LoVo (cell line): ENCODE data around the gene USP7.
"Not testable (repeated sequence)": the region's sequence is repeated elsewhere in the genome, so short reads cannot be mapped to it uniquely, and the experiment has no call there.

Experiments
- DNase-seq: peaks from one replicate; pipeline ENCODE4 v3.0.0-alpha.2; 2016; ENCODE audit warnings: low spot score

USP7 gene

DNA sequence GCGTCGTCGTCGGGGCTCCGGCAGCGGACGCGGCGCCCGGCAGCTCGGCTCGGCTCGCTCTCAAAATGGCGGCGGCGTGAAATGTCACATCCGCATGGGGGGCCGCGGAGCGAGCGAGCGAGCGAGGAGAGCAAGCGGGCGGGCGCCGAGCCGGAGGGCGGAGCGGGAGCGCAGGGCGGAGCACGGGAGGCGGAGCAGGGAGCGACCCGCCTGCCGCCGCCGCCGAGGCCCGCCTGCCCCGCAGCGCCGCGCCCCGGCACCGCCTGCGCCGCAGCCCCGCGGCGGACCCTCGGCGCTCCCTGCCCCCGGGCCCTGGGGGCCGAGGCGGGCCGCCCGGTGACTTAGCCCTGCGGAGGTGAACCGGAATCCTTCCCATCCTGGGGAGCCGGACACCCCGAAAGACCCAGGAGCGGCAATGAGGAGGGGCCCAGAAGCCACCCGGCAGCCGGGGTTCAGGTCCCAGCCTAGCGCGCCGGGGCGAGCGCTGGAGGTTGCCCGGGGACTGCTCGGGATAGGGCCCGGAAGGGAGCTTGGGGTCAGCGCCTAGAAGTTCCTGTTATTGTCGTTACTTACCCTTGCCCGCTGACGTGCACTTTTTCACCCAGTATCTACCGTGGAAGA lies at the start of gene USP7:
TSS of gene USP7 (minus strand) at position 86 of the 621 bp plus-strand sequence. CDS start 621 bp downstream, outside the sequence.
- DNase-seq, result peak; percentile 91

DNA sequence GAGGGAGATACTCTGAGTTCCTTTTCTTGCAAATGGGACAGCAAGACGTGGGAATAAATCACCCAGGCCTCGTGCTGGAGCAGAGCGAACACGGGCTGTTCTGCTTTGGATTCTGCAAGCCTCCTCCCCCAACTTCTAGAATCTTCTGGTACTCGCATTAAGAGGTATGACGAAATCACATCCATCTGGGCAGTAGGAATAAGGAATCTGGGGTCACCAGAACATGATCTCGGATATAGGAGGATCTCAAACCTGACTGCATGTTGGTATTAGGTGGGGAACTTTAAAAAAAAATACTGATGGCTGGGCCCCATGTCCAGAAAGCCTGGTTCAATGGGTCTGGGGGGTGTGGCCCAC lies 49.8 kb upstream of the USP7 start:
- no peak for DNase-seq

DNA sequence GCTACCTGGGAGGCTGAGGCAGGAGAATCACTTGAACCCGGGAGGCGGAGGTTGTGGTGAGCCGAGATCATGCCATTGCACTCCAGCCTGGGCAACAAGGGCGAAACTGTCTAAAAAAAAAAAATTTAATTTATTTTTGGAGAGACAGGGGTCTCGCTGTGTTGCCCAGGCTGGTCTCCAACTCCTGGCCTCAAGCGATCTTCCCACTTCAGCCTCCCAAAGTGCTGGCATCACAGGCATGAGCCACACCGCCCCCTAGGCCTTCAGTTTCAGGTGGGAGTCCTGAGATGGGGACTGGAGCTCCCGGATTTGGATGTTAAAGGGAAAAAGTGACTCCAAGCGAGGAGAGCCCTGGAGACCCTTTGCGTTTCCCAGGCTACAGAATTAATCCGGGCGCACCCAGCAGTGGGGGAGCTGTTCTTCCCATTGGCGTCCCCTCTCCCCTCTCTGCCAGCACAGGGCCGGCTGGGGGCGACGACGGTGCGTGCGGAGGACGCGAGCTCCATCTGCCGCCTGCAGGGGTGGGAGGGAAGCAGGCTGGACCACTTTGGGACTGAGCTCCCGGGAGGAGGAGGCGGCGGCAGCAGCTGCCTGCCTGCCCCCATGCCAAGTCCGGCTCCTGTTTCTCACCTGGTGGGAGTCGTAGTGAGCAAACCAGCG lies 49.3 kb upstream of the USP7 start:
- no peak for DNase-seq

DNA sequence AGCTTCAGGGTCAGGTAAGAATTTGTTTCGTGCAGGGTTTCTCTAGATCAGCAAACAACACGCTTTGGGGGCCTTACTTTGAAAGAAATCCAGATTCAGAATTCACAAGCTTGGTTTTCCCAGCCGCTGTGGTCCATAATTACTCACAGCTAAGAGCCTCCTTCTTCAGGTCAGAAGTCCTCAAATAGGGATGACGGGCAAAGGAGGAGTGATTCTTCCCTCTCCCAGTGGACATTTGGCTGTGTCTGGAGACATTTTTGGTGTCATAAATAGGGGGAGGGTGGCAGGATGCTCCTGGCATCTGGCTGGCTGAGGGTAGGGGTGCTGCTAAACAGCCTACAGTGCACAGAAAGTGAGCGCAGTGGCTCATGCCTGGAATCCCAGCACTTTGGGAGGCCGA lies 48.6 kb upstream of the USP7 start:
- DNase-seq, result no peak

DNA sequence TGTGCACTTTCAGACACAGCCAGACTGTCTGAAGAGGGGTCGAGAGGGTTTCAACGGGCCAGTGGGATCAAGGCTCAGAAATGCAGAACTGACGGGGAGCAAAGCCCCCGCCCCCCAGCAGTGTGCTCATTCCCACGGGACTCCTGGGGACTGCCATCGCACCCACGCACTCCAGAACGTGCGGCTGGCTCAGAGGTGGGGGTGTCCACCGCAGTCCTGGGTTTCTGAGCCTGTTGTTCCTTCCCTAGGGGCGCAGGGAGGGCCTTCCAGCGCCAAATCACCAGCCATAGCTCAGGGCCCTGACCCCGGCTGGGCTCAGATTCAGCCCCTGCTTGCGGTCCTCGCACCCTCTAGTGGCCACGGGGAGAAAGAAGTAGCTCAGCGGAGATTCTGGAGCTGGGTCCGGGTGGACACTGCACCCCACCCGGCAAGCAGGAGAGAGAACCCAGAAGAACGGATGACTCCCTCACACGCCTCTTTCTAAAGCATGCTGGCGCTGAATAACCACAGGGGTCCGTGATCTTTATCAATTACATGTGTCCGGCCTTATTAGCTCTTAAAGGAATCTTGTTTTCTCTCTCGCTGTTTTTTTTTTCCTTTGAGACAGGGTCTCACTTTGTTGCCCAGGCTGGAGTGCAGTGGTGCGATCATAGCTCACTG lies 45.0 kb upstream of the USP7 start:
- DNase-seq, result peak; percentile 67

DNA sequence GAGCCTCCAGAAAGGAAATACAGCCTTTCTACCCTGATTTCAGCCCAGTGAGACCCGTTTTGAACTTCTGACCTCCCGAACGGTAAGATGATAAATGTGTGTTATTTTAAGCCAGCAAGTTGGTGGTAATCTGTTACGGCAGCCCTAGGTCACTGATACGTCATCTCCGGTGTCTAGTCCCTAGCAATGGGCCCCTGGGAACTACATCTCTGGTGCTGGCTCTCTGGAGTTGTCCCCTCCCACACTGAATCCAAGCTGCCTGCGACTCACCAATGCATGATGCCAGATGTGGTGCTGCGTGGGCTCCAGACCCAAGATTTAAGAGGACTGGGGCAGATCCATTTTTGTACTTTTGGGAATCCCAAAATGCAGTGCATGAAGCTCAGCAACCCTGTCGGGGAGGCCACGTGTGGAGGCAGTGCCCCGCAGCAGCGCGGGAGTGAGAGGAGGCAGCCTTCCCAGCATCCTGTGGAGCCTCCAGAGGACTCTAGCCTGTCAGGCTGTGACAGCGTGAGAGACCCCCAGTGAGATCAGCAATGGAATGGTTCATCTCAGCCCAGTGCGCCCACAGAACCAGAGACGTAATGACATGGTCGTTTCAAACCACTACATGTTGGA lies 43.6 kb upstream of the USP7 start:
- DNase-seq, result no peak

DNA sequence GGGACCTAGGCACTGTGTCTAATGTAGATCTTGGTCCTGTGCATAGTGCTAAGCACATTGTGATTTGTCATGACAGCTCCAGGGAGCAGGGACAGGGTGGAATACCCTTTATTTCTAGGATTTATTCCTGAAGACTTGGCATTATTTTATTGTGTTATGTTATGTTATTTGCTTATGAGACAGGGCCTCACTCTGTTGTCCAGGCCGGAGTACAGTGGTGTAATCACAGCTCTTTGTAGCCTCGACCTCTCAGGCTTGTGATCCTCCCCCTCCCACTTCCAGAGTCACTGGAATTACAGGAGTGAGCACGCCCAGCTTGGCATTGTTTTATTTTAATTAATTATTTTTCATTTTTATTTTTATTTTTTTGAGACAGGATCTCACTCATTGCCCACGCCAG lies 40.5 kb upstream of the USP7 start:
- no peak for DNase-seq

DNA sequence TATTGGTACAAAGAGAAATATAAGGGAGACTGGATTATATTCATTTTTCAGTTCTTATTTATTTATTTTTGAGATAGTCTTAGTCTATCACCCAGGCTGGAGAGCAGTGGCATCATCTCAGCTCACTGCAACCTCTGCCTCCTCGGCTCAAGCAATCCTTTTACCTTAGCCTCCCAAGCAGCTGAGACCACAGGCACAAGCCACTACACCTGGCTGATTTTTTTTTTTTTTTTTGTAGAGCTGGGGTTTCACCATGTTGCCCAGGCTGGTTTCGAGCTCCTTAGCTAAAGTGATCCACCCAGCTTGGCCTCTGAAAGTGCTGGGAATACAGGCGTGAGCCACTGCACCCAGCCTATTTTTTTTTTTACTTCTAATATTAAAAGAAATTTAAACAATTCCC lies 40.1 kb upstream of the USP7 start:
- DNase-seq, result no peak

DNA sequence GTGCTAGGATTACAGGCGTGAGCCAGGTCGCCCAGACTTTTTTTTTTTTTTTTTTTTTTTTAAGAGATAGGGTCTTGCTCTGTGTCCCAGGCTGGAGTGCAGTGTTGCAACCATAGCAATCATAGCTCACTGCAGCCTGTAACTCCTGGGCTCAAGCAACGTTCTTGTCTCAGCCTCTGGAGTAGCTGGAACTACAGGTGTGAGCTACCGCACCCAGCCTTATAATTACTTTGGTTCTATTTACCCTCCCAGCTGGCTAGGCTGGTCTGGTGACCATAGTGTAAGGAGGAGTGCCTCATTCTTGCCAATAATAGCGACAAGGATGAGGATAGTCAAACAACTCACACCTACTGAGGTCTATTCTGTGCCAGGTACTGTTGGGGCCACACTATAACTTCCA lies 39.6 kb upstream of the USP7 start:
- peak; percentile 44 for DNase-seq

DNA sequence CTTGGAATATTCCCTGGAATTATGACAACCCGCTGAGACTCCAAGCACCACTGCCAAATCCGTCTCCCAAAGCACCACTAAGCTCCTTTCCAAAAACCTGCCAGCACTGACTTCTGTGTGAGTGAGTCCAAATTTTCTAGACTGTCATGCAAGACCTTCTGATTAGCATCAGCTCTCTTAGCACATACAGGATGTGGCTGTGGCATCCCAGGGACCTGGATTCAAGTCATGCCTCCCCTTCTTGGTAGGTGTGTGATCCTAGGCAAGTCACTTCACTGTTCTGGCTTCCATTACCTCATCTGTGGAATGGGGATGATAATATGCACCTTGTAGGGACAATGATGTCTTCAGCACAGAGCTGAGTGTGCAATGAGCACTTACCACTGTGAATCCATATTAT lies 38.3 kb upstream of the USP7 start:
- no peak for DNase-seq

DNA sequence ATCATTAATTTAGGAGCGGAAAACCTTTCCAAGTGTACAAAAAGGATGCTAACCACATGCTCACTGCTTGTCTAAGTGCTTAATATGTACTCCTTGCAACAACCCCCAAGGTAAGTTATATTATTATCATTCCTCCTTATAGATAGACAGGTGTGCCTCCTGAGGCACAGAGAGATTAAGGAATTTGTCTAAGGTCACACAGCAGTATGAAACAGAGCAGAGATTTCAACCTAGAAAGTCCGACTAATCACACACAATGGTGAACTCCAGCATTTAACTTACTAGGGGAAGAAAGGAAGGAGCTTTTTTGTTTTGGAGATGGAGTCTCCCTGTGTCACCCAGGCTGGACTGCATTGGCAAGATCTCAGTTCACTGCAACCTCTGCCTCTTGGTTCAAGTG lies 37.0 kb upstream of the USP7 start:
- DNase-seq, result no peak

DNA sequence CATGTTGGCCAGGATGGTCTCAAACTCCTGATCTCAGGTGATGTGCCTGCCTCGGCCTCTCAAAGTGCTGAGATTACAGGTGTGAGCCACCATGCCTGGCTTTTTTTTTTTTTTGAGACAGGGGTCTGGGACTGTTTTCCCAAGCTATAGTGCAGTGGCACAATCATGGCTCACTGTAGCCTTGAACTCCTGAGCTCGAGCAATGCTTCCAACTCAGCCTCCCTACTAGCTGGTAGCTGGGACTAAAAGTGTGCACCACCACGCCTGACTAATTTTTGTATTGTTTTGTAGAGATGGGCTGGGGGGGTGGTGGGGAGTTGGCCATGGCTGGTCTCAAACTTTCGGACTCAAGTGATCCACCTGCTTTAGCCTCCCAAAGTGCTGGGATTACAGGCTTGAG lies 36.1 kb upstream of the USP7 start:
- no peak for DNase-seq

DNA sequence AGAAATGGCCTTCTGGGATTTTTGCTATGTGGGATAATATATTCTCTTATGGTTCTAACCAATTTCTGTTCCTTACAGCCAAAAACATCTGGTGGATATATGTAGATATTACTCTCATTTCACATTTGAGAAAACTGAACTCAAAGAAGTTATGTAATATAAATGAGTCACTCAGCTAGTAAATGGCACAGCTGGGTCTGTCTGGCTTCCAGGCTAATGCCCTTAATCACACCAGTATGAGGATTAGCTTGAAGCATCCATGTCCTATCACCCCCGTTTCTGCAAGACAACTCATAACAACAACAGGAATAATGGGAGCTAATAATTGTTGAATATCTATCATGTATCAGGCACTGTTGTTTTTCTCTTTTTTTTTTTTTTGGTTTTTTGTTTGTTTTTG lies 34.4 kb upstream of the USP7 start:
- no peak for DNase-seq

DNA sequence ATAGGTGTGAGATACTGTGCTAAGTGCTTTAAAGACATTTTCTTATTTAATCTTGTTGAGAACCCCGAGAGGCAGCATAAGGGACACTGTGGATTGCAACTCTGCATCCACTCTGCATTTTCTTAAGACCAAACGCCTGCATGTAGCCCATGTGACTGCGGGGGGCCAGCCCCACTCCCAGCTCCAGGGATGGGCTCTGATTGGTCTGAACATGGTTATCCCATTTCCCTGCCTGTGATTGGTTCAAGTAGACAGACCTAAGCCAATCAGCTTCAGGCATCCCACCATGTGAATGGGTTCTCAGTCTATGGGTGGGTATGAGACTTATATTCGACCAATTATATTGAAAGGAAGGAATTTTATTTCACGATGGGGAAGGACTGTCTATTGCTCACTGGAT lies 33.2 kb upstream of the USP7 start:
- DNase-seq, result no peak

DNA sequence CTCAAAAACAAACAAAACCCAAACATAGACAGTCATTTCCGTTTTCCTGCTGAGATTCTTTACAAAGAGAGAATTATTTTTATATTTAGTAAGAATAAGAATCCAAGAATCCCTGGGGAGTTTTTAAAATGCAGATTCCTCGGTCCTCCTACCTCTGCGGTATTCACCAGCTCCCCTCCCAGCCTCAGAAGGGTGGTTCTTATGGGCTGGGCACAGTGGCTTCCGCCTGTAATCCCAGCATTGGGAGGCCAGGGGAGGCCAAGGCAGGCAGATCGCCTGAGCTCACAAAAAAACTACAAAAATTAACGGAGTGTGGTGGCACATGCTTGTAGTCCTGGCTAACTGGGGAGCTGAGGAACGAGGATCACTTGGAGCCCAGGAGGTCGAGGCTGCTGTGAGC lies 26.7 kb upstream of the USP7 start:
- DNase-seq, result no peak

DNA sequence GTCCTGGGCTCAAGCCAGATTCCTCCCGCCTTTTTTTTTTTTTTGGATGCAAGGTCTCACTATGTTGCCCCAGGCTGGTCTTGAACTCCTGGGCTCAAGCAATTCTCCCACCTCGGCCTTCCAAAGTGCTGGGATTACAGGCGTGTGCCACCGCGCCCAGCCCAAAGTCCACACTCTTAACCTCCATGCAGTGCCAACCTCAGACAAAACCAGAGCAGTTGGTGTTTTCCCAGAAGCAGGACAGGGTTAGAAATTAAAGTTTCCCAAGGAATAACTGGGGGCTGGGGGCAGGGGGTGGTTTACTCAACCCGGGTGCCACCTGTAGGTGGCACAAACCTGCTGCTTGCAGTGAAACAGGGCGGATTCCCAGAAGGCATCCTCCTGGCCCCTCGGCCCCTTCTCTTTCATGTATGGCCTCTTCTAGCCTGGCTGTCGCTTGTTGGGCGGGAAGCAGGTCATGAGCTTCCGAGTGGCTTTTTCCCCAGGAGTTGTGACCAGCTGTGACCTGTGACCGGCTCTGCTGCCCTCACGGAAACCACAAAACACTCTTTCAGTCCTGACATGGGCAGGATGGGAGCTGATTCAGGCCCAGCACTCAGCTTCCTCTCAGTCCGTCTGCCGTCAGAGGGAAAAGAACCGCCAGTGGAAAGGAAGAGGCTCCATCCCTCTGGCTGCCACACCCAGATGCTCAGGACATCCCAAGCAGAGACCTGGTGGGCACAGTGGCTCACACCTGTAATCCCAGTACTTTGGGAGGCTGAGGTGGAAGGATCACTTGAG lies 25.6 kb upstream of the USP7 start:
- DNase-seq, result no peak

DNA sequence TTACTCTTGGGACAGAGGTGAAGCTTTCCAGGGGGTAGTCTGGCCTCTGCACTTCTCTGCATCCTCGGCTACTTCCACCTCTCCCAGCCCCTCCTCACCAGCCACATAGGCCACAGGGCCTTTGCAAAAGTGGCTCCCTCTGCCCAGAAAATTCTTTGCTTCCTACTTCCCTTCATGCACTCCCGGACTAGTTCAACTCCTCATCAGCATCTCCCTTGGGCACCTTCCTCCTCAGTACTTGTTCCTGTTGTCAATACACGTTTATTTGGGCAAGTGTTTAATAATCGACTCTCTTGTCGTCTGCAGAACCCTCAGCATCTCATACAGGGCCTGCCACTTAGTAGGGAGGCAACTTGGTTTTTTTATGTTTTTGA lies 23.1 kb upstream of the USP7 start:
- DNase-seq, result no peak

DNA sequence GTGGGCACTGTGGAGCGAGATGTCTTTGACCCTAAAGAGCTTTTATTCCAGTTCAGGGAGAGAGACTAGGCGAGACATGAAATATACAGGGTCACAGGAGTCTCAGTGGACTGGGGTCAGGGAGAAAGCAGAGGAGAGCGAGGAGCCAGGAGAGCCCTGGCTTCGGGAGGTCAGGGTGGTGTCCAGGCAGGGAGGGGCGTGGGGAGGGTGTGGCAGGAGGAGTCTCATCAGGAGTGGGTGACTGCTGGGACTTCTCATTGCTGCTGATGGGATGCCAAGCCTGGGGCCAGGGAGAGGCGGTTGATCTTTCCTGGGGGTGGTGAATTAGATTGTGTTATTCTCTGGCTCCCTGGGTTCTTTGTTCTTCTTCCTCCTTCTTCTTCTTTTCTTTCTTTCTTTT lies 22.4 kb upstream of the USP7 start:
- no peak for DNase-seq

DNA sequence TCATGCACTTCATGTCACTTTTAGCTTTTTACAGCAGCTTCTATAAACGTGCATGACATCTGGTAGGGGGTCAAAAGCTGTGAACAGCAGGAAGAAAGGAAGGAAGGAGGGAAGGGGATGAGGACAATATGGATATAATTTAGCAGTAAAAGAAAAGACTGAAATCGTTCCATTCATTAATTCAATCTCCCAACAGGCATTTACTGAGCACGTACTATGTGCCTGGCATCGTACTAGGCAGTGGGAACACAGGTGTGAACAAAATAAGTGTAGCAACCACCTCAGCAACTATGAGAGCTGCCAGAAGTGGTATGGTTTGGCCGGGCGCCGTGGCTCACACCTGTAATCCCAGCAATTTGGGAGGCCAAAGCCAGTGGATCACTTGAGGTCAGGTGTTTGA lies 19.1 kb upstream of the USP7 start:
- DNase-seq, result no peak

DNA sequence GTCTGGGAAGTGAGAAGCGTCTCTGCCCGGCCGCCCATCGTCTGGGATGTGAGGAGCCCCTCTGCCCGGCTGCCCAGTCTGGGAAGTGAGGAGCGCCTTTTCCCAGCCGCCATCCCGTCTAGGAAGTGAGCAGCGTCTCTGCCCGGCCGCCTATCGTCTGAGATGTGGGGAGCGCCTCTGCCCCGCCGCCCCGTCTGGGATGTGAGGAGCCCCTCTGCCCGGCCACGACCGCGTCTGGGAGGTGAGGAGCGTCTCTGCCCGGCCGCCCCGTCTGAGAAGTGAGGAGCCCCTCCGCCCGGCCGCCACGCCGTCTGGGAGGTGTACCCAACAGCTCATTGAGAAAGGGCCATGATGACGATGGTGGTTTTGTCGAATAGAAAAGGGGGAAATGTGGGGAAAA lies 18.2 kb upstream of the USP7 start:
- DNase-seq, result not testable (repeated sequence)

DNA sequence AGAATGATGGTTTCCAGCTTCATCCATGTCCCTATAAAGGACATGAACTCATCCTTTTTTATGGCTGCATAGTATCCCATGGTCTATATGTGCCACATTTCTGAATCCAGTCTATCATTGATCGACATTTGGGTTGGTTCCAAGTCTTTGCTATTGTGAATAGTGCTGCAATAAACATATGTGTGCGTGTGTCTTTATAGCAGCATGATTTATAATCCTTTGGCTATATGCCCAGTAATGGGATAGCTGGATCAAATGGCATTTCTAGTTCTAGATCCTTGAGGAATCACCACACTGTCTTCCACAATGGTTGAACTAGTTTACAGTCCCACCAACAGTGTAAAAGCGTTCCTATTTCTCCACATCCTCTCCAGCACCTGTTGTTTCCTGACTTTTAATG lies 12.5 kb upstream of the USP7 start:
- not testable (repeated sequence) for DNase-seq

DNA sequence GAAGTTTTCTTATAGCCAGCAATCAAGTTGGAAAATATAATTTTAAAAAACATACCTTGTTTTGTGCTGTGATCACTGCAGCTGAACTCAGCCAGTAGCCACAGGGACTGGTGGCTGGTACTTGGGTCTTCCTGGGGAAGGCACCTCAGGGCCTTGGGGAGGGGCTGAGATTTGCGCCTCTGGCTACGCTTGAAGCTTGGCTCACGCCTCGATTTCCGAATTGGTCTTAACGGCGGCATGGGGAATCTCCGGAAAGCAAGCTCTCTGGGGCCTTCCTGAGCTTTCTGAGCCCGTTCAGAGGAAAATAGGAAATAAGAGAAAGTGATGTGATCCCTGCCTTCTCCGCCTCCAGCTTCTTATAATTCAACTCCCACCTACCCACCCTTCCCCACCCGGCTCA lies 11.3 kb upstream of the USP7 start:
- DNase-seq, result no peak
